Ishikawa (cell line): ENCODE results near the gene ITLN1.

Experiments
- CEBPB ChIP-seq: IDR thresholded peaks from 2 replicates; pipeline ENCODE4 v1.6.1; 2012
- CREB1 ChIP-seq: IDR thresholded peaks from 2 replicates; pipeline ENCODE4 v1.6.1; 2012; ENCODE audit warnings: low read depth
- EGR1 ChIP-seq: IDR thresholded peaks from 2 replicates; pipeline ENCODE4 v1.6.1; 2012
- EP300 ChIP-seq: IDR thresholded peaks from 2 replicates; pipeline ENCODE4 v1.6.1; 2012; ENCODE audit warnings: borderline replicate concordance
- FOXM1 ChIP-seq: IDR thresholded peaks from 2 replicates; pipeline ENCODE4 v1.6.1; 2012; ENCODE audit warnings: low read depth, borderline replicate concordance
- NFIC ChIP-seq: IDR thresholded peaks from 2 replicates; pipeline ENCODE4 v1.6.1; 2012
- RAD21 ChIP-seq: IDR thresholded peaks from 2 replicates; pipeline ENCODE4 v1.6.1; 2012; ENCODE audit warnings: low read depth
- REST ChIP-seq: IDR thresholded peaks from 2 replicates; pipeline ENCODE4 v1.6.1; 2012; ENCODE audit warnings: low read depth, mild to moderate bottlenecking
- TCF12 ChIP-seq: IDR thresholded peaks from 2 replicates; pipeline ENCODE4 v1.6.1; 2012; ENCODE audit warnings: low read depth
- ZBTB7A ChIP-seq: IDR thresholded peaks from 2 replicates; pipeline ENCODE4 v1.6.1; 2012; ENCODE audit warnings: low read depth
- TF ChIP-seq, protein P1 (sequence below): IDR thresholded peaks from 2 replicates; pipeline ENCODE4 v1.6.1; 2012
- TF ChIP-seq, protein P2 (sequence below): IDR thresholded peaks from 2 replicates; pipeline ENCODE4 v1.6.1; 2012

GRCh38 chr1:160858097-160858496 is 26.9 kb downstream of the ITLN1 start:
- TF ChIP-seq CREB1: no peak
- no peak for TF ChIP-seq REST
- no peak for TF ChIP-seq EP300
- TF ChIP-seq CEBPB: no peak
- TF ChIP-seq FOXM1: no peak
- TF ChIP-seq RAD21: no peak
- TF ChIP-seq NFIC: no peak
- TF ChIP-seq, protein P1, sequence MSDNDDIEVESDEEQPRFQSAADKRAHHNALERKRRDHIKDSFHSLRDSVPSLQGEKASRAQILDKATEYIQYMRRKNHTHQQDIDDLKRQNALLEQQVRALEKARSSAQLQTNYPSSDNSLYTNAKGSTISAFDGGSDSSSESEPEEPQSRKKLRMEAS: no peak
- TF ChIP-seq, protein P2, sequence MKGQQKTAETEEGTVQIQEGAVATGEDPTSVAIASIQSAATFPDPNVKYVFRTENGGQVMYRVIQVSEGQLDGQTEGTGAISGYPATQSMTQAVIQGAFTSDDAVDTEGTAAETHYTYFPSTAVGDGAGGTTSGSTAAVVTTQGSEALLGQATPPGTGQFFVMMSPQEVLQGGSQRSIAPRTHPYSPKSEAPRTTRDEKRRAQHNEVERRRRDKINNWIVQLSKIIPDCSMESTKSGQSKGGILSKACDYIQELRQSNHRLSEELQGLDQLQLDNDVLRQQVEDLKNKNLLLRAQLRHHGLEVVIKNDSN: no peak
- no peak for TF ChIP-seq TCF12
- TF ChIP-seq EGR1: no peak
- TF ChIP-seq ZBTB7A: no peak
